ENCODE measurements around the gene MSMO1. TPM values are rescaled to one million over a fixed set of nuclear protein-coding genes. Genes with fewer than 3 reads are reported as not detected.

Gene MSMO1
- total RNA-seq, 1 experiment from 2014 or later, result 53.9 TPM

DNA sequence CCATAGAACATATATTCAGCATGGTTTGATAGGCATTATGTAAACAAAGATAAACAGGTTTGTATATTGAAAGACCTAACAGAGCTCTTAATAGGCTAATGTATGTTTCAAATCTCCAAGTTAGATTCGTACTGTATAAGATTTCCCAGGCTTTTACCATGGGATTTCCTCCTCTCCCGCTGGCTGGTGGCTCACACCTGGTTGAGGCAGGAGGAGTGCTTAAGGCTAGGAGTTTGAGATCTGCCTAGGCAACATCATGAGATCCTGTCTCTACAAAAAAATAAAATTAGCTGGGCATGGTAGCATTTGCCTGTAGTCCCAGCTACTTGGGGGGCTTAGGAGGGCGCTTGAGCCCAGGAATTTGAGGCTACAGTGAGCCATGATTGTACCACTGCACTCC, 56.7 kb downstream of the MSMO1 start:
- no peak overlapping the region for H3K4me3 ChIP-seq (ENCODE audit: low read depth in 2 of 2, low read length in 2 of 2)
- H3K27me3 ChIP-seq (ENCODE audit: control insufficient read depth, insufficient read depth, low read length), result peaks cover 5% of the 10 kb centered on the region; the same call in 1 of the 2 replicates
- ChIA-PET CTCF (no interaction called here), POLR2A (no interaction called here)
- intact Hi-C loops (cut with micrococcal nuclease; ENCODE audit: unreplicated experiment), result no loop called here
- TF ChIP-seq, protein P1, sequence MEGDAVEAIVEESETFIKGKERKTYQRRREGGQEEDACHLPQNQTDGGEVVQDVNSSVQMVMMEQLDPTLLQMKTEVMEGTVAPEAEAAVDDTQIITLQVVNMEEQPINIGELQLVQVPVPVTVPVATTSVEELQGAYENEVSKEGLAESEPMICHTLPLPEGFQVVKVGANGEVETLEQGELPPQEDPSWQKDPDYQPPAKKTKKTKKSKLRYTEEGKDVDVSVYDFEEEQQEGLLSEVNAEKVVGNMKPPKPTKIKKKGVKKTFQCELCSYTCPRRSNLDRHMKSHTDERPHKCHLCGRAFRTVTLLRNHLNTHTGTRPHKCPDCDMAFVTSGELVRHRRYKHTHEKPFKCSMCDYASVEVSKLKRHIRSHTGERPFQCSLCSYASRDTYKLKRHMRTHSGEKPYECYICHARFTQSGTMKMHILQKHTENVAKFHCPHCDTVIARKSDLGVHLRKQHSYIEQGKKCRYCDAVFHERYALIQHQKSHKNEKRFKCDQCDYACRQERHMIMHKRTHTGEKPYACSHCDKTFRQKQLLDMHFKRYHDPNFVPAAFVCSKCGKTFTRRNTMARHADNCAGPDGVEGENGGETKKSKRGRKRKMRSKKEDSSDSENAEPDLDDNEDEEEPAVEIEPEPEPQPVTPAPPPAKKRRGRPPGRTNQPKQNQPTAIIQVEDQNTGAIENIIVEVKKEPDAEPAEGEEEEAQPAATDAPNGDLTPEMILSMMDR (IDR thresholded peaks at IDR 0.05), result no peak
- TF ChIP-seq, protein P2, sequence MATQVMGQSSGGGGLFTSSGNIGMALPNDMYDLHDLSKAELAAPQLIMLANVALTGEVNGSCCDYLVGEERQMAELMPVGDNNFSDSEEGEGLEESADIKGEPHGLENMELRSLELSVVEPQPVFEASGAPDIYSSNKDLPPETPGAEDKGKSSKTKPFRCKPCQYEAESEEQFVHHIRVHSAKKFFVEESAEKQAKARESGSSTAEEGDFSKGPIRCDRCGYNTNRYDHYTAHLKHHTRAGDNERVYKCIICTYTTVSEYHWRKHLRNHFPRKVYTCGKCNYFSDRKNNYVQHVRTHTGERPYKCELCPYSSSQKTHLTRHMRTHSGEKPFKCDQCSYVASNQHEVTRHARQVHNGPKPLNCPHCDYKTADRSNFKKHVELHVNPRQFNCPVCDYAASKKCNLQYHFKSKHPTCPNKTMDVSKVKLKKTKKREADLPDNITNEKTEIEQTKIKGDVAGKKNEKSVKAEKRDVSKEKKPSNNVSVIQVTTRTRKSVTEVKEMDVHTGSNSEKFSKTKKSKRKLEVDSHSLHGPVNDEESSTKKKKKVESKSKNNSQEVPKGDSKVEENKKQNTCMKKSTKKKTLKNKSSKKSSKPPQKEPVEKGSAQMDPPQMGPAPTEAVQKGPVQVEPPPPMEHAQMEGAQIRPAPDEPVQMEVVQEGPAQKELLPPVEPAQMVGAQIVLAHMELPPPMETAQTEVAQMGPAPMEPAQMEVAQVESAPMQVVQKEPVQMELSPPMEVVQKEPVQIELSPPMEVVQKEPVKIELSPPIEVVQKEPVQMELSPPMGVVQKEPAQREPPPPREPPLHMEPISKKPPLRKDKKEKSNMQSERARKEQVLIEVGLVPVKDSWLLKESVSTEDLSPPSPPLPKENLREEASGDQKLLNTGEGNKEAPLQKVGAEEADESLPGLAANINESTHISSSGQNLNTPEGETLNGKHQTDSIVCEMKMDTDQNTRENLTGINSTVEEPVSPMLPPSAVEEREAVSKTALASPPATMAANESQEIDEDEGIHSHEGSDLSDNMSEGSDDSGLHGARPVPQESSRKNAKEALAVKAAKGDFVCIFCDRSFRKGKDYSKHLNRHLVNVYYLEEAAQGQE (IDR thresholded peaks at IDR 0.05; ENCODE audit: insufficient read depth in 1 of 2, low read depth in 2 of 2, low read length in 1 of 2), result no peak
- TF ChIP-seq POLR2AphosphoS5 (IDR thresholded peaks at IDR 0.05; ENCODE audit: low read depth, low read length) (no peak), SIN3A (IDR thresholded peaks at IDR 0.05; ENCODE audit: borderline replicate concordance, insufficient read depth, low read depth, low read length) (no peak), TCF7L2 (IDR thresholded peaks at IDR 0.05; ENCODE audit: low read depth, low read length) (no peak)
- DNase-seq (ENCODE audit: low read depth, low spot score), result no peak
- in situ Hi-C loops (cut with HindIII; ENCODE audit: low pct_unique_long_range_greater_than_20kb, low sequenced_read_pairs), result no loop called here
- no peak for ATAC-seq
- no TSS peak for BruUV-seq (replicated peaks)
- H3K4me1 ChIP-seq (ENCODE audit: control insufficient read depth, insufficient read depth, low read length), result no peaks in the 10 kb centered on the region
- no peaks in the 10 kb centered on the region for H3K36me3 ChIP-seq (ENCODE audit: control insufficient read depth, insufficient read depth, low read length)
- no peaks in the 10 kb centered on the region for H3K9me3 ChIP-seq (ENCODE audit: control insufficient read depth, insufficient read depth, low read depth, low read length)
- H3K27ac ChIP-seq (ENCODE audit: low read length), result no peak overlapping the region

DNA sequence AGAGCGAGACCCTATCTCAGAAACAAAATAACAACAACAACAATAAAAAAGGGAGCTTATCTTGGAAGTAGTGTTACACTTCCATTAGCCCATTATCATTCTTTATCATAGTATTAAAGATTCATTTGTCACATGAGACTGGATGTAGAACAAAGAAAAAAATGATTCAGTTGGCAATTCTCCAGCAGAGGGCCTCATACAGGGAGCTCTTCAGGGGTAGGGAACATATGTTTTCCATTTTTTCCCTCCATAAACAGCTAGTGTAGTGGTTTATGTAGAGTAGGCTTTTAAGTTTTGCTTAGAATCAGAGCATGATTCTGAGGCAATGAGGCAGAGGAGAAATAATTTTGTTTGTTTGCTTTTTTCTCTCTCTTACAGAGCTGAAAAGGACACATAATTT, 57.1 kb downstream of the MSMO1 start:
- Histone ChIP-seq H3K27ac (ENCODE audit: low read length) (no peak overlapping the region), H3K36me3 (ENCODE audit: control insufficient read depth, insufficient read depth, low read length) (no peaks in the 10 kb centered on the region), H3K27me3 (ENCODE audit: control insufficient read depth, insufficient read depth, low read length) (peaks cover 5% of the 10 kb centered on the region; the same call in 1 of the 2 replicates), H3K9me3 (ENCODE audit: control insufficient read depth, insufficient read depth, low read depth, low read length) (no peaks in the 10 kb centered on the region), H3K4me1 (ENCODE audit: control insufficient read depth, insufficient read depth, low read length) (no peaks in the 10 kb centered on the region), H3K4me3 (ENCODE audit: low read depth in 2 of 2, low read length in 2 of 2) (no peak overlapping the region)
- in situ Hi-C loops (cut with HindIII; ENCODE audit: low pct_unique_long_range_greater_than_20kb, low sequenced_read_pairs) (no loop called here), intact Hi-C loops (cut with micrococcal nuclease; ENCODE audit: unreplicated experiment) (no loop called here)
- TF ChIP-seq, protein P1 (IDR thresholded peaks at IDR 0.05), result no peak
- no peak for TF ChIP-seq POLR2AphosphoS5 (IDR thresholded peaks at IDR 0.05; ENCODE audit: low read depth, low read length)
- BruUV-seq (replicated peaks), result no TSS peak
- POLR2A ChIA-PET, result no interaction called here
- DNase-seq (ENCODE audit: low read depth, low spot score), result no peak
- ATAC-seq, result no peak
- CTCF ChIA-PET, result no interaction called here
